HG03139 (cell line): Measurements from ENCODE around the gene FYN.

ENCODE experiments used
- ATAC-seq: cut with Tn5 transposase; IDR thresholded peaks from one replicate; pipeline ENCODE4 v1.9.1; 2021; ENCODE audit not compliant: unreplicated experiment

Gene FYN

DNA sequence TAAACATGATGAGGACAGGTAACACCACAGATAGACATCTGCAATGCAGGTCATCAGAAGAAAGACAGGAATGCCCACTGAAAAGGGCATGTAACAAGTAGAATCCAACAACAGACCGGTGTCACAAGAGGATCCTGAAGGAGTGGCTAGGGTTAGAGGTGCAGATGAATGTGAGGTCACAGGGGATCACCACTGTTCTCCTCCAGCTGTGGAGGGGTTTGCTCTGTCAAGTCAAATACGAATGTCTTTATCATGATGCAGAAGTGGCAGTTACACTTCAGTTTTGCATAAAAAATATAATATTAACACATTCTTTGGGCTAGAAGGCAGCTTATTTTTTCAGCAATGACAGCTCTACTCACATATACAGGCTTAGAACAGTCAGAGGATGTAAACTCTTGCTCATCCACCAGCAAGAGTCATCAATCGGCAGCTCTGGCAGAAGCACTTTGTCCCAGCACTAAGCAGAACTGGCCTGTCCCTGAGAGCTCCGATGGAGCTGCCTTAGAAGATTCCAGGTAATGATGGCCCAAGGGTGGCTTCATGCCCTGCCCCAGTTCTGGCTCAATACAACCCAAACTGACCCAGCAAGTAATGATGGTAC, 137.1 kb downstream of the FYN start:
- ATAC-seq = no peak

- no peak for ATAC-seq
Measured at GRCh38 chr6:111734068-111735061, 138.9 kb downstream of the FYN start.

DNA sequence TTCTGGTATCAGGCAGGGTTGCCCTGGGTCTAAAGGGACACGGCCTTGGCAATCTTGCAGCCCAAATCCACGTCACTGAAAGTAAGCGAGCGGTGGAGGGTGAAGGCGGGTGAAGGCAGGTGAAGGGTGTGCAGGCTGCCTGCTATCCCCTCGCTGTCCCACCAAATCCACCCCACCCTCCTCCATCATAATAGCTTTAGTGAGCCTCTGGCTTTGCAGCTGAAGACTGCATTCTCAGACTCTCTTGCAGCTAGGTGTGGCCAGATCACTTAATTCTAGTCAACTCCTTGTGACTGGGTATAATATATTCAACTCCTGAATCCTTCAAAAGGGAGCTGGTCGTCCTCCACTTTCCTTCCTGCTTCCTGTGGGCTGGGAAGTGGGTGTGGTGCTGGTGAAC, 140.9 kb downstream of the FYN start:
- no peak for ATAC-seq

GRCh38 chr6:111731456-111732195, 141.6 kb downstream of the FYN start:
- no peak for ATAC-seq

- ATAC-seq = no peak
Measured at GRCh38 chr6:111730864-111731263, 142.4 kb downstream of the FYN start.

GRCh38 chr6:111727802-111728201, 145.4 kb downstream of the FYN start:
- ATAC-seq = no peak

- no peak for ATAC-seq
Measured at GRCh38 chr6:111727041-111727440, 146.2 kb downstream of the FYN start.

GRCh38 chr6:111725446-111726112, 147.7 kb downstream of the FYN start:
- ATAC-seq = no peak

DNA sequence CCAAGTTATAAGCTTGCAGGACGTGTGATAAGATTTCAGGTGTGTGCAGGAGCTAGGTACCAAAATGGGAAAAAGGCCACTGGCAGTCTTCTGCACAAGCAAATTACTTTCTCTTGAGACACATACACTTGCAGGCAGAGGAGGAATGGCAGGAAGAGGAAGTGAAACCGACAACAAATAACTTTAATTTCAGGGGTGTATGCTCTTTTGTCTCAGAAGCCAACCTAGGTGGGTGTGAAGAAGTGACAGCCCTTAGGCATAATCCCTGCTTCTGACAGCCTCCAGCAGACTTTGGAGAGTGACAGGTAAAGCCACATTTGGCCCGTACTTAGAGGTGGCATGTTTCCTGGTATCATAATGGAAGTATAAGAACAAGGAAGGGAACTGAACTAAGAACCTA, 148.7 kb downstream of the FYN start:
- ATAC-seq = peak; percentile 99

GRCh38 chr6:111724039-111724438, 149.2 kb downstream of the FYN start:
- peak; percentile 27 for ATAC-seq

DNA sequence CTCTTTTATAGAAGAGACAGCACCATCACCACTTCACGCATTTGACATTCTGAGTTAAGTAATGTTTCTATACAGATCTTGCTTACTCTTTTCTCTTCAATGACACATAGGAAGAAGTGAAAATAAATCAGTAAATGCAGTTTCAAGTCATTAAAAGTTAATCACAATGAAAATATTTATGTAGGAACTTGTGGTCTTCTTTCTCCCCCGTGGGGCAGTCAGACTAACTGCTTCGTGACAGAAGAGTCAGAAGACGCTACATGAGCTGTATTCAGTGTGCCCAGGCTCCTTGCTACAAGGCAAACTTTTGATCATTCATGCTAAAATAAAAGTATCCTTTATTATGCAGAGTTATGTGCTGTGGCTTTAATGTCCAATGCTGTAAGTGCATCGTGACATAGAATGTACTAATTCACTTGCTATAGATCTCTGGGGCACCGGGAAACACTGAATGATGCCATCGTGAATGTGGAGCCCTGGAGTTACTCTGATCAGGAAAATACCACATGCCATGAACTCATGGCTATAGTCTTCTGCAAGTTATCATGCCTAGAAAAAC, 149.8 kb downstream of the FYN start:
- ATAC-seq = no peak

DNA sequence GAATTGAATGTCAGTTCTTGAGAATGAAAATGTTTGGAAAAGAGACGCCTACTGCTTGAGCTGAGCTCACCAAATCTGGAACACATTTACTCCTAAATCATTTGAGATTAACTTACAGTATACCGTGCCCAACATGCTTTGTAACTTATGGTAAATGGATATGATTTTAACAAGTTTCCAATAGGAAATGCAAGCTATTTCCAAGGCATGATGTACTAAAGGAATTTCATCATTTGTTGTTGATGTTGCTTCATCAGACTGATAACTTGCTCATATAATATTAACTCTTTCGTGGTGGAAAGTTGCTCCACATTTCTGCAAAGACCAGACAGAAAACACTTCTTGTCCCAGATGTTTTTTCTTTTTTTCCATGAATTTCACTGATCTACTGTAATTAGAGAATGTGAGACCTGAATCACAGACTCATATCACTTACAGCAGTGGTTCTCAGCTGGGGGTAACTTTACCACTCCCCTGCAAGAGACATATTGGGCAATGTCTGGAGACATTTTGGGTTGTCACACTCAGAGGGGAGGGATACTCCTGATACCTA, 151.0 kb downstream of the FYN start:
- ATAC-seq = no peak

GRCh38 chr6:111721753-111722154, 151.5 kb downstream of the FYN start:
- ATAC-seq = no peak

DNA sequence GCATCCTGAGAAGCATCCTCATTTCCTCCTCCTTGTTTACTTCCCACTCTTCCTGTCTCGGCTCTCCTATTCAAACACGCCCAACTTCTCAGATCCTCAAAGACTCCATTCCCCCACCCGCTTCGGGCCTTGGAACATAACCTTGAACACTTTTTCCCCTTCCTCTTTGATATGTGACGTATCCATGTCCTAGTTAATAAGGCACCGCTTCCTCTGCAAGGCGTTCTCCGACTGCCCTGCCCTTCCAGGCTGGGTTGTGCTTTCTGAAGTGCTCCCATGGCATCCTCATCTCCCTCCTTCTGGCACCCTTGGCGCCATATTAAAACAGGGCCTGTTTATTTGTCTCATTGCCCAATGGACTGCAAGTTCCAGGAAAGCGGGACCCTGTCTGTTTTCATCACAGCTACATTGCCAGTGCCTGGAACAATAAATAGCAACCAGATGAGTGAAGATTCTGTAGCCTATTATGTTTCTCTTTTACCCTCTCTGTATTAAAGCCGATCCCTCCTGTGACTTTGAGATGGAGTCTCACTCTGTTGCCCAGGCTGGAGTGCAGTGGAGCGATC, 152.2 kb downstream of the FYN start:
- ATAC-seq = no peak

DNA sequence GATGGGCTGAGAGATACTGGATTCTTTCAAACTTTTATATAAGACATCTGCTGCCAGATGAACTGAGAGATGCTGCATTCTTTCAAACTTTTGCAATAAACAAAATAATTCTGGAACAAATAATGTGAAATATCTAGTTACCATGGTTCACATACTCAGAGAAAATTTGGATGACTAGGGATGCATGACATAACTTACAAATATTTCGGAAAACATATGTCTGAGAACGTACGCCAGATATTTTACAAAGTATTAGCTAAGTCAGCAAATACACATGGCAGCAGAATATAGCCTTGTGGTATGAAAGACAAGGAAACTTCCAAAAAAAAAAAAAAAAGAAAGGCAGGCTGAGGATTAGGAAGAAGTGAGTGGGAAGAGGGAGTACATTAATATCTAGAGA, 154.3 kb downstream of the FYN start:
- no peak for ATAC-seq

DNA sequence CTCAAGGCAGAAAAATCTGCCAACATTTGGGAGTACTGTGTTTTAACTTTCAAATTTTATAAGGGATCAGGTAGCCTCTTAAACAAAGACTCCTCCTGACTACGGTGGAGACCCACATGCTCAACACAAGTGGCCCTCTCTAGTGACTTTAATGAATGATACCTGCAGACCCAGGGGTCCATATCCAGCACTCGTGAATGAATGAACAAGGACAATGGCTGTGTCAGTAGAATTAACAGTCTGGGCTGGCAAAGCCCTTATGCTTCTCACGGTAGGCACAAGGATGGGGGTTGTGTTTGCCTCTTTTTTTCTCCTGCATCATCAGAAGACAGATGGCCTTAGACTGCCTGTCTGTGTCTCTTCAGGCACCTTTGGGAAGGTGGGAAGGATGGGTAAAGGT, 154.9 kb downstream of the FYN start:
- ATAC-seq = no peak

DNA sequence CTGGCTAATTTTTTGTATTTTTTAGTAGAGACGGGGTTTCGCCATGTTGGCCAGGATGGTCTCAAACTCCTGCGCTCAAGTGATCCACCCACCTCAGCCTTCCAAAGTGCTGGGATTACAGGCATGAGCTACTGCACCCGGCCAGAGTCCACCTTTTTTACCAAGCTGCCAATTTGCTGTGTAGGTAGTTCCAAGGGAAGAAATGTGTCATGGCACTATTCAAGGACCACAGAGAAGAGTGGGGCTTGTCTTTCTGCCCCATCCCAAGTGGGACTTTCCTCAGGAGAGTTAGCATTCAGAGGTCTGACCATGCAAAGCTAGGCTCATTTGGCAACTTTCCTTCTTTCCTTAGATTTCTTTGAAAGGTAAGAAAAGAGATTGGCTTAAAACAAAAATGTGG, 155.6 kb downstream of the FYN start:
- no peak for ATAC-seq

- no peak for ATAC-seq
Measured at GRCh38 chr6:111716325-111716724, 156.9 kb downstream of the FYN start.

- ATAC-seq = no peak
Measured at GRCh38 chr6:111715321-111715720, 157.9 kb downstream of the FYN start.
